Panc1 (cell line): ENCODE measurements around the gene SLC38A9. TPM values are rescaled to one million over a fixed set of nuclear protein-coding genes. Genes with fewer than 3 reads are reported as not detected.

Experiments
- ATAC-seq: fragments of 200-7000 bp; cut with Tn5 transposase; 2 replicates; pipeline ENCODE4 v1.9.1; 2020; ENCODE audit warnings: mild to moderate bottlenecking, moderate library complexity
- BruUV-seq: library from RNA; stranded (reverse); fragments of 400-500 nt; replicated peaks from 2 replicates; lab custom pipeline; 2021; lab: Mats Ljungman, UMichigan
- CTCF ChIA-PET: fragments of 300-600 bp; sonication (Branson Sonifier 250); formaldehyde crosslinking; loops from one replicate; lab custom pipeline; 2022; ENCODE audit warnings: antibody characterized with exemption; lab: Charles Lee
- POLR2A ChIA-PET: fragments of 300-600 bp; sonication (Branson Sonifier 250); formaldehyde crosslinking; loops from one replicate; lab custom pipeline; 2022; ENCODE audit warnings: antibody characterized with exemption; lab: Charles Lee
- DNase-seq: peaks from one replicate; pipeline ENCODE4 v3.0.0-alpha.2; 2010; ENCODE audit warnings: low read depth, low spot score
- H3K27ac ChIP-seq: 2 replicates; pipeline ENCODE4 v1.5.1; 2011; ENCODE audit warnings: mild to moderate bottlenecking, low read length, inconsistent platforms
- H3K27me3 ChIP-seq: fragments of 200-500 bp; sonication (Bioruptor generic); 2 replicates; pipeline ENCODE4 v1.6.0; 2014; ENCODE audit warnings: low read length, inconsistent platforms; ENCODE audit not compliant: control insufficient read depth, insufficient read depth
- H3K36me3 ChIP-seq: fragments of 200-500 bp; sonication (Bioruptor generic); 2 replicates; pipeline ENCODE4 v1.5.1; 2014; ENCODE audit warnings: inconsistent platforms, mild to moderate bottlenecking, low read length, moderate library complexity; ENCODE audit not compliant: control insufficient read depth, insufficient read depth
- H3K4me1 ChIP-seq: 2 replicates; pipeline ENCODE4 v1.5.1; 2011; ENCODE audit warnings: inconsistent platforms, mild to moderate bottlenecking, low read length, moderate library complexity; ENCODE audit not compliant: control insufficient read depth, insufficient read depth
- H3K4me3 ChIP-seq, 2 experiments: 2 replicates each; pipeline ENCODE4 v1.5.1; 2011 to 2012; ENCODE audit warnings: low read depth in 2 of 2, low read length in 2 of 2, mild to moderate bottlenecking in 2 of 2, inconsistent platforms in 1 of 2, moderate library complexity in 1 of 2
- H3K9me3 ChIP-seq: fragments of 200-500 bp; sonication (Bioruptor generic); 2 replicates; pipeline ENCODE4 v1.5.1; 2014; ENCODE audit warnings: low read depth, mild to moderate bottlenecking, inconsistent platforms, low read length, moderate library complexity; ENCODE audit not compliant: control insufficient read depth, insufficient read depth
- POLR2AphosphoS5 ChIP-seq: IDR thresholded peaks from 2 replicates; pipeline ENCODE4 v1.6.1; 2012; ENCODE audit warnings: mild to moderate bottlenecking, low read depth, low read length, moderate library complexity
- REST ChIP-seq, 2 experiments: IDR thresholded peaks; 2 replicates each; pipeline ENCODE4 v1.6.1; 2011 to 2012; ENCODE audit warnings: low read depth in 2 of 2, control low read depth in 1 of 2, low read length in 1 of 2, mild to moderate bottlenecking in 1 of 2, moderate library complexity in 1 of 2; ENCODE audit not compliant: insufficient read depth in 1 of 2
- SIN3A ChIP-seq: IDR thresholded peaks from 2 replicates; pipeline ENCODE4 v1.6.1; 2012; ENCODE audit warnings: low read depth, mild to moderate bottlenecking, low read length, moderate library complexity, borderline replicate concordance; ENCODE audit not compliant: insufficient read depth
- TCF7L2 ChIP-seq: IDR thresholded peaks from 2 replicates; pipeline ENCODE4 v1.6.1; 2011; ENCODE audit warnings: mild to moderate bottlenecking, low read depth, low read length, inconsistent platforms
- in situ Hi-C: cut with HindIII; loops from 2 replicates; pipeline ENCODE4 v1.10.0; 2016; ENCODE audit warnings: low sequenced_read_pairs, low pct_unique_long_range_greater_than_20kb
- intact Hi-C: fragments of 100-400 bp; cut with micrococcal nuclease; formaldehyde crosslinking; loops from one replicate; pipeline ENCODE4 v1.10.0; 2022; ENCODE audit not compliant: unreplicated experiment
- total RNA-seq: library from RNA; stranded (reverse); gene quantifications from one replicate; pipeline ENCODE4 v1.2.1, GENCODE V29; 2021; ENCODE audit not compliant: unreplicated experiment
- TF ChIP-seq, protein P1 (sequence below): fragments of 450-650 bp; IDR thresholded peaks from 2 replicates; pipeline ENCODE4 v1.5.1; 2017; ENCODE audit warnings: mild to moderate bottlenecking

SLC38A9 gene
- total RNA-seq, 1 experiment from 2014 or later = 12.8 TPM

GRCh38 chr5:55681301-55681700, 30.8 kb downstream of the SLC38A9 start:
- ATAC-seq = no peak
- ChIA-PET POLR2A (no interaction called here), CTCF (no interaction called here)
- in situ Hi-C loops (no loop called here), intact Hi-C loops (loop anchor here (10.0 kb wide), 1 partner anchor 146 kb away; the partner anchor contains the start of gene PLPP1)
- H3K36me3 ChIP-seq = no peaks in the 10 kb centered on the region
- no TSS peak for BruUV-seq
- no peak for DNase-seq
- H3K4me3 ChIP-seq = no peak overlapping the region
- no peaks in the 10 kb centered on the region for H3K4me1 ChIP-seq
- no peak overlapping the region for H3K27ac ChIP-seq
- no peak for TF ChIP-seq POLR2AphosphoS5
- no peak for TF ChIP-seq SIN3A
- no peak for TF ChIP-seq REST (IDR thresholded peaks at IDR 0.05; ENCODE audit: insufficient read depth in 1 of 2, low read depth in 2 of 2, low read length in 1 of 2)
- no peaks in the 10 kb centered on the region for H3K9me3 ChIP-seq
- H3K27me3 ChIP-seq = no peaks in the 10 kb centered on the region

DNA sequence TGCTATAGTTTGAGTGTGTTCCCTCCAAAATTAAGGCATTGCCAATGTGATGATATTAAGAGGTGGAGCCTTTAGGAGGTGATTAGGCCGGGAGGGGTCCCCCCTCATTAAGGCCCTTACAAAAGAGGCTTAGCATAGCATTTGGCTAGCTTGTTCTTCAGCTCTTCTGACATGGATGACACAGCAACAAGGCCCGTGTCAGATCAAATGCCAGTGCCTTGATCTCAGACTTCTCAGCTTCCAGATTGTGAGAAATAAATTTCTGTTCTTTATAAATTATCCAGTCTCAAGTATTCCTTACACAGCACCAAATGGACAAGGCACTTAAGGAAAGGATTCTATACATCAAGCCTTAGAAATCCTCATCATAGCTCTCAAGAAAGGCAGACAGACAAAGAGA, 31.8 kb downstream of the SLC38A9 start:
- ChIA-PET POLR2A (no interaction called here), CTCF (no interaction called here)
- no peaks in the 10 kb centered on the region for H3K9me3 ChIP-seq
- no peak overlapping the region for H3K4me3 ChIP-seq
- no peak overlapping the region for H3K27ac ChIP-seq
- DNase-seq (no peak), ATAC-seq (no peak)
- no peak for TF ChIP-seq SIN3A
- no peak for TF ChIP-seq POLR2AphosphoS5
- TF ChIP-seq, protein P1, sequence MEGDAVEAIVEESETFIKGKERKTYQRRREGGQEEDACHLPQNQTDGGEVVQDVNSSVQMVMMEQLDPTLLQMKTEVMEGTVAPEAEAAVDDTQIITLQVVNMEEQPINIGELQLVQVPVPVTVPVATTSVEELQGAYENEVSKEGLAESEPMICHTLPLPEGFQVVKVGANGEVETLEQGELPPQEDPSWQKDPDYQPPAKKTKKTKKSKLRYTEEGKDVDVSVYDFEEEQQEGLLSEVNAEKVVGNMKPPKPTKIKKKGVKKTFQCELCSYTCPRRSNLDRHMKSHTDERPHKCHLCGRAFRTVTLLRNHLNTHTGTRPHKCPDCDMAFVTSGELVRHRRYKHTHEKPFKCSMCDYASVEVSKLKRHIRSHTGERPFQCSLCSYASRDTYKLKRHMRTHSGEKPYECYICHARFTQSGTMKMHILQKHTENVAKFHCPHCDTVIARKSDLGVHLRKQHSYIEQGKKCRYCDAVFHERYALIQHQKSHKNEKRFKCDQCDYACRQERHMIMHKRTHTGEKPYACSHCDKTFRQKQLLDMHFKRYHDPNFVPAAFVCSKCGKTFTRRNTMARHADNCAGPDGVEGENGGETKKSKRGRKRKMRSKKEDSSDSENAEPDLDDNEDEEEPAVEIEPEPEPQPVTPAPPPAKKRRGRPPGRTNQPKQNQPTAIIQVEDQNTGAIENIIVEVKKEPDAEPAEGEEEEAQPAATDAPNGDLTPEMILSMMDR = no peak
- TF ChIP-seq REST (IDR thresholded peaks at IDR 0.05; ENCODE audit: insufficient read depth in 1 of 2, low read depth in 2 of 2, low read length in 1 of 2) = no peak
- TF ChIP-seq TCF7L2 = no peak
- no peaks in the 10 kb centered on the region for H3K27me3 ChIP-seq
- intact Hi-C loops = loop anchor here (10.0 kb wide), 1 partner anchor 146 kb away; the partner anchor contains the start of gene PLPP1
- H3K4me1 ChIP-seq = no peaks in the 10 kb centered on the region
- H3K36me3 ChIP-seq = no peaks in the 10 kb centered on the region
- in situ Hi-C loops = no loop called here
- no TSS peak for BruUV-seq
